Endothelial cell of umbilical vein (primary cell): ENCODE measurements around the gene NR2C1. TPM values are rescaled to one million over a fixed set of nuclear protein-coding genes. Genes with fewer than 3 reads are reported as not detected.

ENCODE experiments used
- BruUV-seq: library from RNA; stranded (reverse); fragments of 400-500 nt; replicated peaks from 2 replicates; lab custom pipeline; 2021; lab: Mats Ljungman, UMichigan
- CTCF ChIA-PET: fragments of 300-600, 350-600 bp; sonication (Branson Sonifier 250); formaldehyde crosslinking; loops from one replicate; lab custom pipeline; 2021; ENCODE audit warnings: antibody characterized with exemption, inconsistent platforms; lab: Charles Lee
- POLR2A ChIA-PET: fragments of 300-600, 350-600 bp; sonication (Branson Sonifier 250); formaldehyde crosslinking; loops from one replicate; lab custom pipeline; 2021; ENCODE audit warnings: antibody characterized with exemption, inconsistent platforms; lab: Charles Lee
- DNase-seq: peaks from one replicate; pipeline ENCODE4 v3.0.0-alpha.2; 2011; ENCODE audit warnings: low read depth, low spot score
- FAIRE-seq: peaks from 2 replicates; lab custom pipeline; 2011; peaks lifted over from hg19 to GRCh38; lab: Jason Lieb, UNC
- H2AFZ ChIP-seq: 2 replicates; pipeline ENCODE4 v1.6.0; 2012; ENCODE audit warnings: low read depth, low read length, control low read depth, inconsistent platforms
- H3K27ac ChIP-seq: 2 replicates; pipeline ENCODE4 v1.5.1; 2011; ENCODE audit warnings: low read depth, mild to moderate bottlenecking, control low read depth, low read length, moderate library complexity; ENCODE audit not compliant: insufficient read depth
- H3K27me3 ChIP-seq, 2 experiments: 2 replicates each; pipeline versions ENCODE4 v1.6.0 to v1.6.1; 2011; ENCODE audit warnings: low read length in 2 of 2, mixed read lengths in 1 of 2; ENCODE audit not compliant: control insufficient read depth in 2 of 2, insufficient read depth in 2 of 2
- H3K36me3 ChIP-seq, 2 experiments: 2 replicates in 1 of 2; 3 replicates in 1 of 2; pipeline ENCODE4 v1.5.1; 2011; ENCODE audit warnings: low read length in 2 of 2, mild to moderate bottlenecking in 1 of 2, moderate library complexity in 1 of 2; ENCODE audit not compliant: control insufficient read depth in 2 of 2, insufficient read depth in 2 of 2; ENCODE audit errors: extremely low read depth in 1 of 2
- H3K4me1 ChIP-seq: 3 replicates; pipeline ENCODE4 v1.5.1; 2011; ENCODE audit warnings: mild to moderate bottlenecking, low read length; ENCODE audit not compliant: control insufficient read depth, insufficient read depth; ENCODE audit errors: extremely low read depth
- H3K4me2 ChIP-seq: 2 replicates; pipeline ENCODE4 v1.6.1; 2011; ENCODE audit warnings: low read length, control low read depth, mixed read lengths; ENCODE audit not compliant: insufficient read depth
- H3K4me3 ChIP-seq, 3 experiments: fragments of 200-600 bp in 1 of 3; sonication (generic), shearing (Covaris generic) in 1 of 3; replicated peaks in 1 of 3; 2 replicates each; pipeline ENCODE4 v1.5.1; 2011 to 2016; ENCODE audit warnings: control low read depth in 3 of 3, low read length in 3 of 3, mild to moderate bottlenecking in 2 of 3, inconsistent platforms in 1 of 3, low read depth in 1 of 3, moderate library complexity in 1 of 3; ENCODE audit not compliant: insufficient read depth in 1 of 3
- H3K79me2 ChIP-seq: 2 replicates; pipeline ENCODE4 v1.6.0; 2012; ENCODE audit warnings: low read length, inconsistent platforms; ENCODE audit not compliant: control insufficient read depth, insufficient read depth
- H3K9ac ChIP-seq: replicated peaks from 2 replicates; pipeline ENCODE3; 2011; ENCODE audit warnings: low read length, control low read depth; ENCODE audit not compliant: insufficient read depth; ENCODE audit errors: extremely low read depth
- H3K9me1 ChIP-seq: replicated peaks from 3 replicates; pipeline ENCODE4 v1.6.0; 2011; ENCODE audit warnings: mild to moderate bottlenecking, low read length; ENCODE audit not compliant: control insufficient read depth, insufficient read depth; ENCODE audit errors: extremely low read depth
- H3K9me3 ChIP-seq: replicated peaks from 2 replicates; pipeline ENCODE4 v1.5.1; 2012; ENCODE audit warnings: low read length, inconsistent platforms; ENCODE audit not compliant: control insufficient read depth, insufficient read depth
- H4K20me1 ChIP-seq: replicated peaks from 2 replicates; pipeline ENCODE3; 2011; ENCODE audit warnings: mild to moderate bottlenecking, low read length; ENCODE audit not compliant: control insufficient read depth, insufficient read depth; ENCODE audit errors: extremely low read depth
- CTCF ChIP-seq, 2 donors: IDR thresholded peaks; 1 replicate in 1 of 2; 2 replicates in 1 of 2; pipeline ENCODE4 v1.5.1; 2011; ENCODE audit warnings: low read length in 2 of 2, mild to moderate bottlenecking in 2 of 2, moderate library complexity in 2 of 2, control low read depth in 1 of 2, inconsistent platforms in 1 of 2, low read depth in 1 of 2; ENCODE audit not compliant: insufficient read depth in 1 of 2; ENCODE audit errors: extremely low read depth in 1 of 2
- EZH2 ChIP-seq: IDR thresholded peaks from 2 replicates; pipeline ENCODE4 v1.6.1; 2012; ENCODE audit warnings: borderline replicate concordance, low read depth, mild to moderate bottlenecking, moderate library complexity, low read length, inconsistent platforms; ENCODE audit not compliant: severe bottlenecking
- FOS ChIP-seq: IDR thresholded peaks from 2 replicates; pipeline ENCODE4 v1.6.1; 2011; ENCODE audit warnings: mild to moderate bottlenecking, low read length, moderate library complexity, borderline replicate concordance; ENCODE audit not compliant: insufficient read depth
- GATA2 ChIP-seq: IDR thresholded peaks from 2 replicates; pipeline ENCODE4 v1.7.0; 2011; ENCODE audit warnings: low read depth, mild to moderate bottlenecking, moderate library complexity, mixed read lengths, low read length; ENCODE audit not compliant: insufficient read length, insufficient read depth
- JUN ChIP-seq: IDR thresholded peaks from 2 replicates; pipeline ENCODE4 v1.6.1; 2011; ENCODE audit warnings: borderline replicate concordance, low read depth; ENCODE audit not compliant: insufficient read length, insufficient read depth
- MYC ChIP-seq: IDR thresholded peaks from one replicate; pipeline ENCODE4 v1.6.1; 2011; ENCODE audit warnings: mild to moderate bottlenecking, low read depth, low read length
- POLR2A ChIP-seq: IDR thresholded peaks from 2 replicates; pipeline ENCODE4 v1.6.1; 2012; ENCODE audit warnings: low read depth, mild to moderate bottlenecking, control low read depth, low read length
- POLR2AphosphoS5 ChIP-seq: IDR thresholded peaks from 2 replicates; pipeline ENCODE4 v1.6.1; 2012; ENCODE audit warnings: low read depth, mild to moderate bottlenecking, control low read depth, low read length, moderate library complexity; ENCODE audit not compliant: insufficient read depth
- dilution Hi-C: fragments of 300-500 bp; cut with MboI; formaldehyde crosslinking; loops from one replicate; pipeline ENCODE4 v1.15.0; 2019; ENCODE audit warnings: low sequenced_read_pairs; ENCODE audit not compliant: extremely low pct_ligation_motif_present
- intact Hi-C: fragments of 100-400 bp; cut with micrococcal nuclease; formaldehyde crosslinking; loops from one replicate; pipeline ENCODE4 v1.10.0; 2022
- polyA plus RNA-seq, 4 experiments: library from polyadenylated mRNA; depleted of rRNA in 3 of 4; stranded (reverse) in 3 of 4; unstranded in 1 of 4; fragments of >200 nt; gene quantifications; 2 replicates each; pipeline versions ENCODE4 v1.2.1 to v1.2.3, GENCODE V29; 2011 to 2012; ENCODE audit warnings: missing spikeins in 1 of 4
- total RNA-seq: library from RNA; stranded (reverse); gene quantifications from 2 replicates; pipeline ENCODE4 v1.2.3, GENCODE V29; 2021
- TF ChIP-seq, protein P1 (sequence below): IDR thresholded peaks from 2 replicates; pipeline ENCODE4 v1.6.1; 2011; ENCODE audit not compliant: insufficient read depth, insufficient read length

The NR2C1 gene
- total and polyA plus RNA-seq, 2 donors (not counting 3 experiments of a cell fraction or from before 2014, with no cell fraction given) = 21.0 to 37.7 TPM

DNA sequence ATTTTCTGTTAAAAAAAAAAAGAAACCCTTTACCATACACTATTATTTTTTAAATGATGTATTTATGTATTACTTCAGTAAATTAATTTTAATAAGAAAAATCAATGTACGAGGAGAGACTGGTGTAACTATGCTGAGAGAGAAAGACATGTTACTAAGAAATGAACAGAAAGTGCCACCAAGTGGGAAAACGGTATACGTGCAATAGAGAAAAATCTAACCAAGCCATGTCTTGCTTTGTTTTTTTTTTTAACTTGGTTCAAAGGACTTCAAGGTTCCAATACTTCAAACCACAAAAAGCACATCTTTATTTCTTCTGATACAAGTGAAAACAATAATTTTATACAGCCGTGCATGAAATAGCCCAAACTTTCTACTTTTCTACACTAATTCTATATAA is 92.8 kb downstream of the NR2C1 start:
- Histone ChIP-seq H3K9me3 (no peaks in the 10 kb centered on the region), H3K4me2 (no peak overlapping the region), H3K27me3 (no peaks in the 10 kb centered on the region), H3K4me3 (no peak overlapping the region), H3K27ac (no peak overlapping the region), H4K20me1 (no peaks in the 10 kb centered on the region), H3K4me1 (no peaks in the 10 kb centered on the region), H2AFZ (no peak overlapping the region), H3K9me1 (no peaks in the 10 kb centered on the region), H3K9ac (no peak overlapping the region), H3K36me3 (peaks cover 0 to 5% of the 10 kb centered on the region in 2 experiments), H3K79me2 (no peaks in the 10 kb centered on the region)
- no peak for TF ChIP-seq CTCF (IDR thresholded peaks at IDR 0.05; ENCODE audit: extremely low read depth in 1 of 2, insufficient read depth in 1 of 2, low read depth in 1 of 2, low read length in 2 of 2)
- no peak for TF ChIP-seq POLR2A
- no peak for TF ChIP-seq JUN
- no peak for TF ChIP-seq MYC
- TF ChIP-seq, protein P1, sequence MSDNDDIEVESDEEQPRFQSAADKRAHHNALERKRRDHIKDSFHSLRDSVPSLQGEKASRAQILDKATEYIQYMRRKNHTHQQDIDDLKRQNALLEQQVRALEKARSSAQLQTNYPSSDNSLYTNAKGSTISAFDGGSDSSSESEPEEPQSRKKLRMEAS = no peak
- no peak for TF ChIP-seq GATA2
- no peak for TF ChIP-seq FOS
- no peak for TF ChIP-seq POLR2AphosphoS5
- no peak for TF ChIP-seq EZH2
- ChIA-PET POLR2A (no interaction called here), CTCF (interaction anchor here (1.2 to 1.5 kb wide), 2 partner anchors 9 to 433 kb away, joined by 3 read pairs; no protein-coding TSS in a partner anchor)
- dilution Hi-C loops (no loop called here), intact Hi-C loops (loop anchor here (2.0 to 5.0 kb wide), 2 partner anchors 338 to 434 kb away; no protein-coding TSS in a partner anchor)
- FAIRE-seq (peak; percentile 42), DNase-seq (peak; percentile 34)
- no TSS peak for BruUV-seq
